Hair follicle dermal papilla cell (primary cell): ENCODE data around the gene SVOPL. TPM values are rescaled to one million over a fixed set of nuclear protein-coding genes. Genes with fewer than 3 reads are reported as not detected.

Experiments
- small RNA-seq: library from RNA; depleted of rRNA; stranded (forward); fragments of <200 nt; gene quantifications from one replicate; pipeline ENCODE3, GENCODE V24; 2012
- total RNA-seq: library from RNA; depleted of rRNA; stranded (reverse); fragments of >200 nt; gene quantifications from 2 replicates; pipeline ENCODE4 v1.2.3, GENCODE V29; 2012

Gene SVOPL
- total RNA-seq, result not detected in 2 replicates

DNA sequence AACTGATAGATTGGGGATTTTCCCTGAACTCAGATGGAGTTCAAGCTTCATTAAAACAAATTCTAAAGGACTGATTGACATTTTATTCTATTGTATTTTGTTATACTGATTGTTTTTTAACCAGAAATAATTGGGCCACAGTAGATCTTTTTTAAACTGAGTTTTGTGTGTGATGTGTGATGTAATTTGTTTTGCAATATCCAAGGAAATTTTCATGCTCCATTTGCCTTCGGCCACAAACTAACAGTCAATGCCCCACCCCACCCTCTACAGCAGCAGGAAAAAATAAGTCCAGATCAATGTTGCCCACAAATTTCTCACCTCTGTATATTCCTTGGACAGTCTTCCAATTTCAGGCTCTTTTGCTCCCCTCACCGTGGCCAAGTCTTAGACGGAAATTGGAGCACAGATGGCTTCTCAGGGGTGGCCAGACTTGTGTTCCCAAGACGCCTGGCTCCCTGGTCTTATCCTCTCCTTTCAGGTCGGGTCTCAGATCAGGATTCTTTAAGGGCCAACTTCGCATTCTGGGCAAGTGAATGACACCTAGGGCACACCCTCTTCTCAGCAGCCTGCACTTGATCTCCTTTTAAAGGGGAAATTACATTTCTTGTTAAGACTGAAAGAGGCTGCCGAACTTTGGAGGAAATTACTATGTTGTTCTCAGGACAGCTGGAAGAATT, at the start of gene SVOPL:
TSS of gene SVOPL (minus strand) at position 506 of the 680 bp plus-strand sequence. CDS start 22,317 bp downstream, outside the sequence.

Small RNA genes lying within 50 kb of the gene (small RNA-seq; reads per million reads assigned to genes)
- gene RF00561, result not detected

Other genes starting within 250 kb of the SVOPL start
- gene TRIM24, start 241.1 kb downstream of the SVOPL start, total RNA-seq, result 11.2 and 11.9 TPM in 2 replicates
- not detected in 2 replicates for gene TMEM213, start 96.6 kb upstream of the SVOPL start, total RNA-seq
- not detected in 2 replicates for gene ATP6V0A4, start 96.8 kb upstream of the SVOPL start, total RNA-seq